IMR-90 (cell line): ENCODE data around the gene KIAA1328. TPM values are rescaled to one million over a fixed set of nuclear protein-coding genes. Genes with fewer than 3 reads are reported as not detected.

Experiments
- ATAC-seq: fragments of 200-7000 bp; cut with Tn5 transposase; 2 replicates; pipeline ENCODE4 v1.9.1; 2020; ENCODE audit warnings: low read depth, mild to moderate bottlenecking, moderate library complexity
- BruUV-seq: library from RNA; stranded (reverse); fragments of 400-500 nt; replicated peaks from 2 replicates; lab custom pipeline; 2021; lab: Mats Ljungman, UMichigan
- CTCF ChIA-PET: fragments of 300-600 bp; formaldehyde crosslinking; extraction: SDS; loops from one replicate; lab custom pipeline; 2021; ENCODE audit warnings: antibody characterized with exemption; lab: Yijun Ruan, JAX
- POLR2A ChIA-PET: fragments of 300-600 bp; sonication (Branson Sonifier 250); formaldehyde crosslinking; loops from one replicate; lab custom pipeline; 2022; ENCODE audit warnings: antibody characterized with exemption; ENCODE audit not compliant: unreplicated experiment; lab: Charles Lee
- DNase-seq: peaks from one replicate; pipeline ENCODE4 v3.0.0; 2013
- H2AFZ ChIP-seq: replicated peaks from 2 replicates; pipeline ENCODE3; 2013; ENCODE audit warnings: low read length, mild to moderate bottlenecking; ENCODE audit not compliant: poor library complexity
- H2AK5ac ChIP-seq: 2 replicates; pipeline ENCODE4 v1.6.1; 2013; ENCODE audit warnings: low read depth, low read length, inconsistent platforms
- H2AK9ac ChIP-seq: replicated peaks from 2 replicates; pipeline ENCODE3; 2013; ENCODE audit warnings: mild to moderate bottlenecking, low read depth, low read length, moderate library complexity; ENCODE audit not compliant: poor library complexity
- H2BK120ac ChIP-seq: 2 replicates; pipeline ENCODE4 v1.6.1; 2013; ENCODE audit warnings: low read depth, low read length, inconsistent platforms
- H2BK15ac ChIP-seq: 3 replicates; pipeline ENCODE4 v1.6.1; 2013; ENCODE audit warnings: low read depth, low read length, inconsistent platforms
- H2BK20ac ChIP-seq: 2 replicates; pipeline ENCODE4 v1.6.1; 2013; ENCODE audit warnings: low read depth, mild to moderate bottlenecking, inconsistent platforms, low read length, moderate library complexity
- H2BK5ac ChIP-seq: 2 replicates; pipeline ENCODE4 v1.6.1; 2013; ENCODE audit warnings: mild to moderate bottlenecking, low read depth, low read length, inconsistent platforms; ENCODE audit not compliant: poor library complexity, severe bottlenecking
- H3K14ac ChIP-seq: replicated peaks from 2 replicates; pipeline ENCODE4 v1.6.1; 2013; ENCODE audit warnings: low read depth, low read length, inconsistent platforms
- H3K18ac ChIP-seq: 2 replicates; pipeline ENCODE4 v1.6.1; 2013; ENCODE audit warnings: low read depth, low read length, control low read depth
- H3K23ac ChIP-seq: 2 replicates; pipeline ENCODE4 v1.6.1; 2013; ENCODE audit warnings: low read depth, low read length, inconsistent platforms
- H3K27ac ChIP-seq: 2 replicates; pipeline ENCODE4 v1.5.1; 2013; ENCODE audit warnings: mild to moderate bottlenecking, control low read depth, low read length; ENCODE audit not compliant: insufficient read depth
- H3K27me3 ChIP-seq: 2 replicates; pipeline ENCODE4 v1.6.1; 2013; ENCODE audit warnings: low read length; ENCODE audit not compliant: control insufficient read depth, insufficient read depth
- H3K36me3 ChIP-seq: 2 replicates; pipeline ENCODE4 v1.6.1; 2013; ENCODE audit warnings: low read length, mixed read lengths; ENCODE audit not compliant: control insufficient read depth, insufficient read depth
- H3K4ac ChIP-seq: 2 replicates; pipeline ENCODE4 v1.6.1; 2013; ENCODE audit warnings: low read depth, low read length, inconsistent platforms
- H3K4me1 ChIP-seq: 2 replicates; pipeline ENCODE4 v1.6.1; 2013; ENCODE audit warnings: low read length, mixed read lengths; ENCODE audit not compliant: control insufficient read depth, insufficient read depth
- H3K4me2 ChIP-seq: 2 replicates; pipeline ENCODE4 v1.6.1; 2013; ENCODE audit warnings: low read depth, mild to moderate bottlenecking, control low read depth, low read length, moderate library complexity
- H3K4me3 ChIP-seq: 2 replicates; pipeline ENCODE4 v1.5.1; 2013; ENCODE audit warnings: low read depth, mild to moderate bottlenecking, control low read depth, low read length, moderate library complexity; ENCODE audit not compliant: insufficient read depth
- H3K56ac ChIP-seq: 2 replicates; pipeline ENCODE4 v1.6.1; 2013; ENCODE audit warnings: low read length, inconsistent platforms; ENCODE audit not compliant: insufficient read depth; ENCODE audit errors: extremely low read depth
- H3K79me1 ChIP-seq, 2 experiments: 2 replicates each; pipeline ENCODE4 v1.6.1; 2013; ENCODE audit warnings: low read length in 2 of 2, inconsistent platforms in 1 of 2, low read depth in 1 of 2
- H3K9ac ChIP-seq: 2 replicates; pipeline ENCODE4 v1.6.1; 2013; ENCODE audit warnings: low read depth, low read length, control low read depth
- H3K9me1 ChIP-seq: 2 replicates; pipeline ENCODE4 v1.6.1; 2013; ENCODE audit warnings: low read length, inconsistent platforms; ENCODE audit not compliant: insufficient read depth
- H3K9me3 ChIP-seq: 2 replicates; pipeline ENCODE4 v1.6.1; 2013; ENCODE audit warnings: low read length; ENCODE audit not compliant: control insufficient read depth, insufficient read depth
- H4K20me1 ChIP-seq: 2 replicates; pipeline ENCODE4 v1.6.1; 2013; ENCODE audit warnings: low read length, inconsistent platforms; ENCODE audit not compliant: insufficient read depth
- H4K5ac ChIP-seq: 2 replicates; pipeline ENCODE4 v1.6.1; 2013; ENCODE audit warnings: mild to moderate bottlenecking, low read depth, low read length, control low read depth
- H4K8ac ChIP-seq, 2 experiments: 2 replicates each; pipeline ENCODE4 v1.6.1; 2013; ENCODE audit warnings: low read depth in 2 of 2, low read length in 2 of 2, control low read depth in 1 of 2, inconsistent platforms in 1 of 2
- H4K91ac ChIP-seq: 2 replicates; pipeline ENCODE4 v1.6.1; 2013; ENCODE audit warnings: low read depth, low read length, inconsistent platforms; ENCODE audit not compliant: insufficient read depth
- BHLHE40 ChIP-seq: fragments of 150-350 bp; IDR thresholded peaks from 2 replicates; pipeline ENCODE4 v1.6.1; 2016; ENCODE audit warnings: mild to moderate bottlenecking, low read depth, low read length
- CEBPB ChIP-seq: IDR thresholded peaks from 2 replicates; pipeline ENCODE4 v1.6.1; 2012; ENCODE audit warnings: low read depth, low read length, improper control_type of control experiment
- RFX5 ChIP-seq: IDR thresholded peaks from 2 replicates; pipeline ENCODE4 v1.8.0; 2012; ENCODE audit warnings: low read depth, mild to moderate bottlenecking, low read length, moderate library complexity
- SMC3 ChIP-seq: fragments of 150-350 bp; IDR thresholded peaks from 2 replicates; pipeline ENCODE4 v1.6.1; 2016; ENCODE audit warnings: low read depth, mild to moderate bottlenecking, antibody characterized with exemption, low read length, moderate library complexity
- WGBS, 2 experiments: methylation state at CpG; one replicate each; pipeline versions ENCODE4 v1.1.5 to v1.1.7; 2013; ENCODE audit warnings: missing lambda C conversion rate in 2 of 2; ENCODE audit not compliant: insufficient read length in 1 of 2; ENCODE audit errors: extremely low coverage in 2 of 2; 5-methylcytosine and 5-hydroxymethylcytosine counted together
- dilution Hi-C: fragments of 300-500 bp; cut with HindIII; formaldehyde crosslinking; loops from one replicate; pipeline ENCODE4 v1.14.3; 2018; ENCODE audit warnings: low sequenced_read_pairs; ENCODE audit not compliant: unreplicated experiment
- in situ Hi-C: fragments of 300-500 bp; cut with MboI; formaldehyde crosslinking; loops from 3 replicates; pipeline ENCODE4 v1.14.3; 2019; ENCODE audit warnings: low sequenced_read_pairs, inconsistent platforms, mixed read lengths
- intact Hi-C: fragments of 100-400 bp; cut with micrococcal nuclease; formaldehyde crosslinking; loops from 2 replicates; pipeline ENCODE4 v1.10.0; 2022
- polyA plus RNA-seq, 3 experiments: library from polyadenylated mRNA; depleted of rRNA; stranded (reverse); fragments of >200 nt; gene quantifications; 2 replicates each; pipeline ENCODE4 v1.2.3, GENCODE V29; 2012; ENCODE audit warnings: low replicate concordance in 1 of 3
- total RNA-seq: library from RNA; depleted of rRNA; stranded (reverse); fragments of >200 nt; gene quantifications from 2 replicates; pipeline ENCODE4 v1.2.3, GENCODE V29; 2012
- TF ChIP-seq, protein P1 (sequence below): fragments of 150-350 bp; IDR thresholded peaks from 2 replicates; pipeline ENCODE4 v1.6.1; 2016; ENCODE audit warnings: low read depth, mild to moderate bottlenecking, low read length, moderate library complexity, borderline replicate concordance

KIAA1328 gene
- total and polyA plus RNA-seq, 2 of the 4 experiments (the other 2 are of a cell fraction): 2.4 to 7.0 TPM

DNA sequence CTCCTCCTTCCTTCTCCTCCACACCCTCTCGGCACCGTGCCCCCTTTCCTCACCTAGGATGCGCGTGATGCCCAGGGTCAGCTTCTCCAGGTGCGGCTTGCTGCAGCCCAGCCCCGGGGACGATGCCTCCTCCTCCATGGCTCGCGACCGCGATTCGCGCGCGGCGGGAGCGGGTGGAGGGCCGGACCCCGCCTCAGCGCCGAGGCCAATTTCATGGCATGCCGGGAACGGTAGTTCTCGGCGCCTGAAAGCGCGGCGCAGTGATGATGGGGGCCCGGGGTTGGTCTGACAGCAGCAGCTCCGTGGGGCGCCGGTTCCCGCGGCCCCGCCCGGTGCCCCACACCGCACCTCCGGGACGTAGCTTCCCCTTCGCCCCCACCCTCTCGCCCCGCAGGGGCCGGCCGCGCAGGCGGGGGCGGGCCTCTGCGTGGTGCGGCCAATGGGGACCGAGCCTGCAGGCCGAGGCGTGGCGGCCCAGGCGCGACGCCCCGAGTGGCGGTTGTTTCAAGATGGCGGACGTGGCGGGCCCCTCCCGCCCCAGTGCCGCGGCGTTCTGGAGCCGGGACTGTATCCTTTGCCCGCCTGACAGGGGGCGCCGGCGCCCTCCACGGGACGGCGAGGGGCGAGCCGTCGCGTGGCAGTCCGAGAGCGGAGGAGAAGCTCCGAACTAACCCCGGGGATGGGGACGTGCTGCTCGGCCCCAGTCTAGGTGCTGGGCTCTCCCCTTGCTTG lies at the start of gene KIAA1328, which contains the start of gene TPGS2 (continued):
- TF ChIP-seq, protein P1, sequence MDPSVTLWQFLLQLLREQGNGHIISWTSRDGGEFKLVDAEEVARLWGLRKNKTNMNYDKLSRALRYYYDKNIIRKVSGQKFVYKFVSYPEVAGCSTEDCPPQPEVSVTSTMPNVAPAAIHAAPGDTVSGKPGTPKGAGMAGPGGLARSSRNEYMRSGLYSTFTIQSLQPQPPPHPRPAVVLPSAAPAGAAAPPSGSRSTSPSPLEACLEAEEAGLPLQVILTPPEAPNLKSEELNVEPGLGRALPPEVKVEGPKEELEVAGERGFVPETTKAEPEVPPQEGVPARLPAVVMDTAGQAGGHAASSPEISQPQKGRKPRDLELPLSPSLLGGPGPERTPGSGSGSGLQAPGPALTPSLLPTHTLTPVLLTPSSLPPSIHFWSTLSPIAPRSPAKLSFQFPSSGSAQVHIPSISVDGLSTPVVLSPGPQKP: no peak
- TF ChIP-seq RFX5: no peak
- TF ChIP-seq CEBPB: no peak

GRCh38 chr18:36780748-36781147 lies 48.2 kb upstream of the KIAA1328 start:
- no peaks in the 10 kb centered on the region for H3K9me3 ChIP-seq
- H2BK120ac ChIP-seq: no peak overlapping the region; the same call in 1 of the 2 replicates
- POLR2A ChIA-PET: no interaction called here
- H4K91ac ChIP-seq: no peak overlapping the region
- no peaks in the 10 kb centered on the region; the same call in 1 of the 2 replicates for H3K36me3 ChIP-seq
- peak overlapping the region; percentile 60 for H2AK9ac ChIP-seq
- H4K20me1 ChIP-seq: peaks cover 3% of the 10 kb centered on the region; the same call in 1 of the 2 replicates
- H4K8ac ChIP-seq: no peak overlapping the region
- H3K23ac ChIP-seq: 0 out of 2 replicates have a peak overlapping the region, but pooled peaks have one; percentile 45
- H3K9me1 ChIP-seq: peaks cover 10% of the 10 kb centered on the region
- 0 out of 2 replicates have a peak overlapping the region, but pooled peaks have one; percentile 37 for H2AK5ac ChIP-seq
- H3K14ac ChIP-seq: peak overlapping the region; percentile 79; the same call in 1 of the 2 replicates
- peak overlapping the region; percentile 40; the same call in 1 of the 2 replicates for H2BK20ac ChIP-seq
- peaks cover 7% of the 10 kb centered on the region; the same call in 1 of the 2 replicates for H3K4me1 ChIP-seq
- no peak overlapping the region for H2BK15ac ChIP-seq
- H3K18ac ChIP-seq: no peak overlapping the region
- ATAC-seq: peak; percentile 73
- WGBS, 2 experiments: no CpG with 5 or more reads among the region's 2 CpGs
- TF ChIP-seq BHLHE40 (peak; percentile 86), SMC3 (no peak)
- H2AFZ ChIP-seq: no peak overlapping the region
- dilution Hi-C loops (no loop called here), in situ Hi-C loops (no loop called here), intact Hi-C loops (no loop called here)
- H3K27me3 ChIP-seq: no peaks in the 10 kb centered on the region
- H3K27ac ChIP-seq: no peak overlapping the region
- H4K5ac ChIP-seq: no peak overlapping the region
- H3K56ac ChIP-seq: no peak overlapping the region
- no TSS peak for BruUV-seq
- H3K4me3 ChIP-seq: no peak overlapping the region
- no peak overlapping the region for H3K9ac ChIP-seq
- CTCF ChIA-PET: no interaction called here
- no peaks in the 10 kb centered on the region for H3K79me1 ChIP-seq
- DNase-seq: peak; percentile 73
- no peak overlapping the region for H3K4me2 ChIP-seq
- H2BK5ac ChIP-seq: peak overlapping the region; percentile 20
- peak overlapping the region; percentile 16; the same call in 1 of the 2 replicates for H3K4ac ChIP-seq
